Prostate gland (tissue), 2 donors: ENCODE results near the gene BUD31.

Source experiments
- POLR2AphosphoS5 ChIP-seq: sonication (generic); formaldehyde crosslinking; IDR thresholded peaks from one replicate; pipeline ENCODE4 v1.6.1; 2017; ENCODE audit warnings: antibody characterized with exemption
- TF ChIP-seq, protein P1 (sequence below), 4 experiments: fragments of 200-600 bp in 2 of 4; fragments of 450-650 bp in 2 of 4; sonication (generic) in 2 of 4; IDR thresholded peaks; 1 replicate in 3 of 4; 2 replicates in 1 of 4; pipeline ENCODE4 v1.5.1; 2016 to 2019; ENCODE audit warnings: antibody characterized with exemption in 4 of 4, mild to moderate bottlenecking in 2 of 4, moderate library complexity in 2 of 4

DNA sequence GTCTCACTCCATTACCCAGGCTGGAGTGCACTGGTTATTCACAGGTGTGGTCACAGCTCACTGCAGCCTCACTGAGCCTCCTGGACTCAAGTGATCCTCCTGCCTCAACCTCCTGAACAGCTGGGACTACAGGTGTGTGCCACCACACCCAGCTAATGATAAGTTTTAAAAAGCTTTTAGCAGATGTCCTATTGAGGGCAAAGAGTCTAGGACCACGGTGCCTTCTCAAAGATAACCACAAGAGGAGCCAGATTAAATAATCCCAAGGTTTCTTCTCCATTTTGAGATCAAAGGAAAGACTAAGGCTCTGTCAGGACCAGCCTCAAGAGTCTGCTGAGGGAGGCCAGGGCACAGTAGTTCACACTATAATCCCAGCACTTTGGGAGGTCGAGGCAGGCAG, 52.5 kb downstream of the BUD31 start:
- TF ChIP-seq POLR2AphosphoS5, result no peak
- TF ChIP-seq, protein P1, sequence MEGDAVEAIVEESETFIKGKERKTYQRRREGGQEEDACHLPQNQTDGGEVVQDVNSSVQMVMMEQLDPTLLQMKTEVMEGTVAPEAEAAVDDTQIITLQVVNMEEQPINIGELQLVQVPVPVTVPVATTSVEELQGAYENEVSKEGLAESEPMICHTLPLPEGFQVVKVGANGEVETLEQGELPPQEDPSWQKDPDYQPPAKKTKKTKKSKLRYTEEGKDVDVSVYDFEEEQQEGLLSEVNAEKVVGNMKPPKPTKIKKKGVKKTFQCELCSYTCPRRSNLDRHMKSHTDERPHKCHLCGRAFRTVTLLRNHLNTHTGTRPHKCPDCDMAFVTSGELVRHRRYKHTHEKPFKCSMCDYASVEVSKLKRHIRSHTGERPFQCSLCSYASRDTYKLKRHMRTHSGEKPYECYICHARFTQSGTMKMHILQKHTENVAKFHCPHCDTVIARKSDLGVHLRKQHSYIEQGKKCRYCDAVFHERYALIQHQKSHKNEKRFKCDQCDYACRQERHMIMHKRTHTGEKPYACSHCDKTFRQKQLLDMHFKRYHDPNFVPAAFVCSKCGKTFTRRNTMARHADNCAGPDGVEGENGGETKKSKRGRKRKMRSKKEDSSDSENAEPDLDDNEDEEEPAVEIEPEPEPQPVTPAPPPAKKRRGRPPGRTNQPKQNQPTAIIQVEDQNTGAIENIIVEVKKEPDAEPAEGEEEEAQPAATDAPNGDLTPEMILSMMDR (IDR thresholded peaks at IDR 0.05), result no peak
